Measurements from ENCODE around the gene ELMOD1.
A peak's percentile ranks its signal among the peaks of the same experiment; 100 is the strongest.

Gene ELMOD1

DNA sequence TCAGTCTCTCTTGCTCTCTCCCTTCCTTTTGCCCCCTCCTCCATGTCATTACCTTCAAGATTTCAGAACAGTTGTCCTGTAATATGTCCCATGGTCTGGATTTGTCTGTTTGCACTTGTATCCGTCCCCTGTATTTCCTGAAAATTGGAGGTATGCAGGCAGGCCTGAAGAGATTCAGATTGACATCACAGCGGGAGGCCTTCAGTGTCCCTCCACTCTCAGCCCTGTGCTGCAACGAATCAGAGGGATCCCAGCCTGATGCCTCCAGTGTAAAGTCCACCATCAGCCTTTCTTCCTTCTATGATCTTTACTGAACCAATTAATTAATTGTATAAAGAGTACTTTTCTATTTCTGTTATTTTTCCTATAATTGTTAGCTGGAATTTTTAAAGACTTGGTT, 57.3 kb downstream of the ELMOD1 start (continued):
- TF ChIP-seq ZNF292 (tag by site-specific recombination; IDR thresholded peaks at IDR 0.05; ENCODE audit: borderline replicate concordance, low read depth) (no peak), ZNF785 (tag by site-specific recombination; IDR thresholded peaks at IDR 0.05) (no peak), ZBTB20 (tag by site-specific recombination; IDR thresholded peaks at IDR 0.05) (no peak)
- TF ChIP-seq, protein P1, sequence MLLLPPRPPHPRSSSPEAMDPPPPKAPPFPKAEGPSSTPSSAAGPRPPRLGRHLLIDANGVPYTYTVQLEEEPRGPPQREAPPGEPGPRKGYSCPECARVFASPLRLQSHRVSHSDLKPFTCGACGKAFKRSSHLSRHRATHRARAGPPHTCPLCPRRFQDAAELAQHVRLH (tag by site-specific recombination; IDR thresholded peaks at IDR 0.05), result no peak
- TF ChIP-seq, protein P2, sequence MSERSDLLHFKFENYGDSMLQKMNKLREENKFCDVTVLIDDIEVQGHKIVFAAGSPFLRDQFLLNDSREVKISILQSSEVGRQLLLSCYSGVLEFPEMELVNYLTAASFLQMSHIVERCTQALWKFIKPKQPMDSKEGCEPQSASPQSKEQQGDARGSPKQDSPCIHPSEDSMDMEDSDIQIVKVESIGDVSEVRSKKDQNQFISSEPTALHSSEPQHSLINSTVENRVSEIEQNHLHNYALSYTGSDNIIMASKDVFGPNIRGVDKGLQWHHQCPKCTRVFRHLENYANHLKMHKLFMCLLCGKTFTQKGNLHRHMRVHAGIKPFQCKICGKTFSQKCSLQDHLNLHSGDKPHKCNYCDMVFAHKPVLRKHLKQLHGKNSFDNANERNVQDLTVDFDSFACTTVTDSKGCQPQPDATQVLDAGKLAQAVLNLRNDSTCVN (tag by site-specific recombination; optimal IDR thresholded peaks at IDR 0.05), result no peak

DNA sequence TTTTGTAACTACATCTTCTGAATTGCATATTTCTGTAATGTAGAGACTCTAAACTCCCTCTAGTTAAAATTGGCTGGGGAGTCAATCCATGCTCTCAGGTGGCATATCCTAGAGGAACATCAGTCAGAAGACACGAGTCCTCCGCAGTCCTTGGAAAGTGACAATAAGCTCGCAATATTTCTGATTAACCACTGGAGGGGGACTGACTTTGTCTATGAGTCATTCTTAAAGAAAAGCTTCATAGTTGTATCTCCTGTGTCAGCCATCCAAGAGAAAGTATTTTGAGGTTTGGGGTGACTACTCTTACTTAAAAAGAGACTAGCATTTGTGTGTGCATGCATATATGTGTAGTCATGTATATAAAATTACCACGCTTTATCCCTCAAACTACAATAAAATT, 60.7 kb downstream of the ELMOD1 start:
- H3K27ac ChIP-seq (ENCODE audit: extremely low read depth, low read depth, low read length), result no peak overlapping the region
- CTCF ChIA-PET, result interaction anchor here (0.6 to 1.3 kb wide), 6 partner anchors 14 to 81 kb away, joined by 3 to 5 read pairs (median 3); no protein-coding TSS in a partner anchor
- POLR2A ChIA-PET, result interaction anchor here (0.6 kb wide), 1 partner anchor 16 kb away, joined by 3 read pairs; no protein-coding TSS in a partner anchor
- H3K4me3 ChIP-seq (ENCODE audit: low read depth, low read length), result no peak overlapping the region
- TF ChIP-seq, protein P3, sequence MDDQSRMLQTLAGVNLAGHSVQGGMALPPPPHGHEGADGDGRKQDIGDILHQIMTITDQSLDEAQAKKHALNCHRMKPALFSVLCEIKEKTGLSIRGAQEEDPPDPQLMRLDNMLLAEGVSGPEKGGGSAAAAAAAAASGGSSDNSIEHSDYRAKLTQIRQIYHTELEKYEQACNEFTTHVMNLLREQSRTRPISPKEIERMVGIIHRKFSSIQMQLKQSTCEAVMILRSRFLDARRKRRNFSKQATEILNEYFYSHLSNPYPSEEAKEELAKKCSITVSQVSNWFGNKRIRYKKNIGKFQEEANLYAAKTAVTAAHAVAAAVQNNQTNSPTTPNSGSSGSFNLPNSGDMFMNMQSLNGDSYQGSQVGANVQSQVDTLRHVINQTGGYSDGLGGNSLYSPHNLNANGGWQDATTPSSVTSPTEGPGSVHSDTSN (CRISPR knock-in tag; IDR thresholded peaks at IDR 0.05), result no peak
- TF ChIP-seq ZNF555 (tag by site-specific recombination; conservative IDR thresholded peaks at IDR 0.05) (no peak), IKZF3 (tag by site-specific recombination; IDR thresholded peaks at IDR 0.05) (no peak), ZNF121 (tag by site-specific recombination; IDR thresholded peaks at IDR 0.05) (no peak), HOXA7 (CRISPR knock-in tag; IDR thresholded peaks at IDR 0.05; ENCODE audit: borderline replicate concordance) (no peak), ZNF626 (tag by site-specific recombination; IDR thresholded peaks at IDR 0.05) (no peak), ZNF544 (tag by site-specific recombination; IDR thresholded peaks at IDR 0.05) (no peak), KLF1 (tag by site-specific recombination; IDR thresholded peaks at IDR 0.05) (no peak), SETDB1 (IDR thresholded peaks at IDR 0.05; ENCODE audit: insufficient read length, low read length) (no peak), ZNF501 (tag by site-specific recombination; IDR thresholded peaks at IDR 0.05) (no peak), ZNF529 (tag by site-specific recombination; IDR thresholded peaks at IDR 0.05; ENCODE audit: insufficient replicate concordance) (no peak), ZNF391 (tag by site-specific recombination; IDR thresholded peaks at IDR 0.05; ENCODE audit: borderline replicate concordance, low read depth) (no peak), ZNF433 (tag by site-specific recombination; IDR thresholded peaks at IDR 0.05; ENCODE audit: low read depth) (no peak), ZFP37 (tag by site-specific recombination; IDR thresholded peaks at IDR 0.05) (no peak)
- H3K36me3 ChIP-seq (ENCODE audit: control insufficient read depth in 2 of 2, insufficient read depth in 1 of 2, low read length in 2 of 2), result no peaks in the 10 kb centered on the region
- H3K4me1 ChIP-seq (ENCODE audit: control insufficient read depth, insufficient read depth, low read length), result no peaks in the 10 kb centered on the region
- H3K9me3 ChIP-seq (ENCODE audit: control insufficient read depth, insufficient read depth, low read depth, low read length), result no peaks in the 10 kb centered on the region

DNA sequence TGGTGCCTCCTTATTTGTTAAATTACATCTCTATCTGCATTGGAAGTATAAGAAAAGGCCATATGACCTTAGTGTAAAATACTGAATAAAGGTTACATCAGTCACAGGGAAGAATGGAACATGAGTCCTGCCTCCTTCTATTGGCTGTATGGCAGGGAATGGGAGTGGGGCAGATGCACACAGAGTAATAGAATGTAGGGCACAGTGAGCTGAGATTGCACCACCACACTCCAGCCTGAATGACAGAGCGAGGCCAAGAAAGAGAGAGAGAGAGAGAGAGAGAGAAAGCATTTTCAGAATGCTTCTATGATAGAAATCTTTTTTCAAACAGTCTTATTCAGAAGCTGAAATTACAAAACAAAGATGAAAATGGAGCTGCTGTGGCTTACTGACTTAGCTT, 62.1 kb downstream of the ELMOD1 start:
- H3K4me3 ChIP-seq (ENCODE audit: low read depth, low read length), result no peak overlapping the region
- CTCF ChIA-PET, result interaction anchor here (0.6 to 0.9 kb wide), 3 partner anchors 54 to 651 kb away, joined by 3 read pairs; no protein-coding TSS in a partner anchor
- TF ChIP-seq, protein P4, sequence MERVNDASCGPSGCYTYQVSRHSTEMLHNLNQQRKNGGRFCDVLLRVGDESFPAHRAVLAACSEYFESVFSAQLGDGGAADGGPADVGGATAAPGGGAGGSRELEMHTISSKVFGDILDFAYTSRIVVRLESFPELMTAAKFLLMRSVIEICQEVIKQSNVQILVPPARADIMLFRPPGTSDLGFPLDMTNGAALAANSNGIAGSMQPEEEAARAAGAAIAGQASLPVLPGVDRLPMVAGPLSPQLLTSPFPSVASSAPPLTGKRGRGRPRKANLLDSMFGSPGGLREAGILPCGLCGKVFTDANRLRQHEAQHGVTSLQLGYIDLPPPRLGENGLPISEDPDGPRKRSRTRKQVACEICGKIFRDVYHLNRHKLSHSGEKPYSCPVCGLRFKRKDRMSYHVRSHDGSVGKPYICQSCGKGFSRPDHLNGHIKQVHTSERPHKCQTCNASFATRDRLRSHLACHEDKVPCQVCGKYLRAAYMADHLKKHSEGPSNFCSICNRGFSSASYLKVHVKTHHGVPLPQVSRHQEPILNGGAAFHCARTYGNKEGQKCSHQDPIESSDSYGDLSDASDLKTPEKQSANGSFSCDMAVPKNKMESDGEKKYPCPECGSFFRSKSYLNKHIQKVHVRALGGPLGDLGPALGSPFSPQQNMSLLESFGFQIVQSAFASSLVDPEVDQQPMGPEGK (tag by site-specific recombination; IDR thresholded peaks at IDR 0.05), result no peak
- TF ChIP-seq ZNF596 (tag by site-specific recombination; IDR thresholded peaks at IDR 0.05) (0 out of 2 replicates have a peak, but pooled peaks have one; percentile 28), ZFP37 (tag by site-specific recombination; IDR thresholded peaks at IDR 0.05) (no peak)
- TF ChIP-seq, protein P5, sequence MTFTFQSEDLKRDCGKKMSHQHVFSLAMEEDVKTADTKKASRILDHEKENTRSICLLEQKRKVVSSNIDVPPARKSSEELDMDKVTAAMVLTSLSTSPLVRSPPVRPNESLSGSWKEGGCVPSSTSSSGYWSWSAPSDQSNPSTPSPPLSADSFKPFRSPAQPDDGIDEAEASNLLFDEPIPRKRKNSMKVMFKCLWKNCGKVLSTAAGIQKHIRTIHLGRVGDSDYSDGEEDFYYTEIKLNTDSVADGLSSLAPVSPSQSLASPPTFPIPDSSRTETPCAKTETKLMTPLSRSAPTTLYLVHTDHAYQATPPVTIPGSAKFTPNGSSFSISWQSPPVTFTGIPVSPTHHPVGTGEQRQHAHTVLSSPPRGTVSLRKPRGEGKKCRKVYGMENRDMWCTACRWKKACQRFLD (tag by site-specific recombination; IDR thresholded peaks at IDR 0.05), result no peak
- no peaks in the 10 kb centered on the region for H3K9me3 ChIP-seq (ENCODE audit: control insufficient read depth, insufficient read depth, low read depth, low read length)
- H3K36me3 ChIP-seq (ENCODE audit: control insufficient read depth in 2 of 2, insufficient read depth in 1 of 2, low read length in 2 of 2), result no peaks in the 10 kb centered on the region
- no peaks in the 10 kb centered on the region for H3K4me1 ChIP-seq (ENCODE audit: control insufficient read depth, insufficient read depth, low read length)
- no peak overlapping the region for H3K27ac ChIP-seq (ENCODE audit: extremely low read depth, low read depth, low read length)
- POLR2A ChIA-PET, result no interaction called here
